Measurements from ENCODE around the gene PREP. TPM values are rescaled to one million over a fixed set of nuclear protein-coding genes. Genes with fewer than 3 reads are reported as not detected.
A peak's percentile ranks its signal among the peaks of the same experiment; 100 is the strongest.

Gene PREP
- total RNA-seq, 1 donor from 2014 or later, result 47.8 TPM

DNA sequence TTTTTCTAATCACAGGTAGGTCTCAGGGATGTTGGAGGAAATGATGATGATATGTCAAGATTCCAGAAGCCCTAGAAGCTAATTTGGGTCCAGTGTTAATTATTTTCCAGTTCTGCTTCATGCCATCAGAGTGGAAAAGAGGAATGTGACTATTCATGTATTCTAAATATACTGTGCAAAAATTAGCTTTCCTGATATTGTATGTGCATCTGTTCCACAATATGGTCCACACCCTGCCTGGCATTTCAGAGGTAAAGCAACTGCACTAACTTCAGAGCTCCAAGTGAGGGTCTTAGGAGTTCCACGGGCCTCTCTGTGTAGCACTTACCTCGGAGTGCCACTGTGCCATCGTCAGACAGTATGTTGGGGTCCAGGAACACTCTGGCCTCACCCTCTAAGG is 27.1 kb downstream of the PREP start:
- H3K36me3 Mint-ChIP-seq, result peaks cover 30% of the 10 kb centered on the region
- H3K4me3 Mint-ChIP-seq, result no peak overlapping the region
- TF ChIP-seq, protein P1, sequence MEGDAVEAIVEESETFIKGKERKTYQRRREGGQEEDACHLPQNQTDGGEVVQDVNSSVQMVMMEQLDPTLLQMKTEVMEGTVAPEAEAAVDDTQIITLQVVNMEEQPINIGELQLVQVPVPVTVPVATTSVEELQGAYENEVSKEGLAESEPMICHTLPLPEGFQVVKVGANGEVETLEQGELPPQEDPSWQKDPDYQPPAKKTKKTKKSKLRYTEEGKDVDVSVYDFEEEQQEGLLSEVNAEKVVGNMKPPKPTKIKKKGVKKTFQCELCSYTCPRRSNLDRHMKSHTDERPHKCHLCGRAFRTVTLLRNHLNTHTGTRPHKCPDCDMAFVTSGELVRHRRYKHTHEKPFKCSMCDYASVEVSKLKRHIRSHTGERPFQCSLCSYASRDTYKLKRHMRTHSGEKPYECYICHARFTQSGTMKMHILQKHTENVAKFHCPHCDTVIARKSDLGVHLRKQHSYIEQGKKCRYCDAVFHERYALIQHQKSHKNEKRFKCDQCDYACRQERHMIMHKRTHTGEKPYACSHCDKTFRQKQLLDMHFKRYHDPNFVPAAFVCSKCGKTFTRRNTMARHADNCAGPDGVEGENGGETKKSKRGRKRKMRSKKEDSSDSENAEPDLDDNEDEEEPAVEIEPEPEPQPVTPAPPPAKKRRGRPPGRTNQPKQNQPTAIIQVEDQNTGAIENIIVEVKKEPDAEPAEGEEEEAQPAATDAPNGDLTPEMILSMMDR (IDR thresholded peaks at IDR 0.05; ENCODE audit: unreplicated experiment), result no peak
- peaks cover 11% of the 10 kb centered on the region for H3K4me1 Mint-ChIP-seq
- no peaks in the 10 kb centered on the region for H3K9me3 Mint-ChIP-seq
- H3K27me3 Mint-ChIP-seq (ENCODE audit: low read depth), result no peaks in the 10 kb centered on the region
- no peak overlapping the region for H3K27ac Mint-ChIP-seq
- no peak for DNase-seq (ENCODE audit: low spot score in 2 of 2, unreplicated experiment in 2 of 2)

DNA sequence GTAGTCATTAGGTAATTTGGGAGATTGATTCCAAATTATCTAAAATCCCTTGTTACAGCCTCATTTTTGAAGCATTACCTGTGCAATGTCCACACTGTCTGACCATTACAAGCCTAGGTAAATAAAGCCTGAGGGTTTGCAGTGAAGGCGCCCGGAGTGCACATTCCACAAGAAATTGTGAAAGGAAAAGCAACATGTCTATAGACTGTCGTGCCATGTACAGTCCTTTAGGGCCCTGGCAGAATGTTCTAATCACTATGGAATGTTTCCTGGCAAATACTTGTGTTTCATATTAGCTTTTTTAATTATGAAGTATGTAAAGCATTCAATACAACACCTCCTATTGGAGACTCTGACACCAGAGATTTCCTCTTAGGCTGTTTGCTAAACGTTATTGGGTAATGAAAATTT is 28.9 kb downstream of the PREP start:
- no peaks in the 10 kb centered on the region for H3K27me3 Mint-ChIP-seq (ENCODE audit: low read depth)
- peaks cover 42% of the 10 kb centered on the region for H3K36me3 Mint-ChIP-seq
- TF ChIP-seq, protein P1 (IDR thresholded peaks at IDR 0.05; ENCODE audit: unreplicated experiment), result no peak
- H3K4me1 Mint-ChIP-seq, result peaks cover 11% of the 10 kb centered on the region
- no peak overlapping the region for H3K4me3 Mint-ChIP-seq
- DNase-seq (ENCODE audit: low spot score in 2 of 2, unreplicated experiment in 2 of 2), result no peak
- H3K9me3 Mint-ChIP-seq, result peaks cover 7% of the 10 kb centered on the region
- H3K27ac Mint-ChIP-seq, result peak overlapping the region; percentile 83

DNA sequence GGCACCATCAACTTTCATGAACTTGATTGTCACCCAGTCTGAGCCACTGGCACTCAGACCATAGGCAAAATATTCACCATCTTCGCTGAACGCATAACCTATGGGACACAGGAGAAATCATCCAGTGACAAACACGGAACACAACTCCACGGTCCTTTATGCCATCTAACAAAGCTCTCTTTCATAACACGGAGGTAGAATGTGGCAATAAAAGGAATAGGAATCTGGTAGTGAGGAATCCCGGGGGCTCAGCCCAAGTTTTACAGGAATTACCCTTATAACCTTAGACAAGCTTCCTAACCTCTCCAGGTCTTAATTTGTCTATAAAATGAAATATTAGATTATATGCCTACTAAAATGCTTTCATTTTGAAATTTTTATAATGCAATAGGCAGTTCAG is 29.4 kb downstream of the PREP start:
- Mint-ChIP-seq H3K27me3 (ENCODE audit: low read depth) (no peaks in the 10 kb centered on the region), H3K27ac (peak overlapping the region; percentile 83), H3K4me3 (no peak overlapping the region), H3K36me3 (peaks cover 47% of the 10 kb centered on the region), H3K4me1 (peaks cover 11% of the 10 kb centered on the region), H3K9me3 (peaks cover 11% of the 10 kb centered on the region)
- TF ChIP-seq, protein P1 (IDR thresholded peaks at IDR 0.05; ENCODE audit: unreplicated experiment), result no peak
- no peak for DNase-seq (ENCODE audit: low spot score in 2 of 2, unreplicated experiment in 2 of 2)

DNA sequence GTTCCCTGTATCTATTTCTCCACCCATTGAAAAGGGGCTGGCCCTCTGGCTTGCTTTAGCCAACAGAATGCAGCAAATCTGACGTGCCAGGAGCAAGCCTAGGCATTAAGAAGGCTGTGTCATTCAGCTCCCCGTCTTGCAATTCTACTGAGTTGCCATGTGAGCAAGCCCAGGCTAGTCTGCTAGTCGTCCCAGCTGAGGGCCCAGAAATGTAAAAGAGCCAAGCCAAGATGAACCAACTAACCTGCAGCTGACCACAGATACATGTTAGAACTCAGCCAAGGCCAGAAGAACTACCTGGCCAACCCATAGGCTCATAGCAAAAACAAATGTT is 30.1 kb downstream of the PREP start:
- no peaks in the 10 kb centered on the region for H3K27me3 Mint-ChIP-seq (ENCODE audit: low read depth)
- no peak for DNase-seq (ENCODE audit: low spot score in 2 of 2, unreplicated experiment in 2 of 2)
- H3K4me3 Mint-ChIP-seq, result no peak overlapping the region
- H3K36me3 Mint-ChIP-seq, result peaks cover 51% of the 10 kb centered on the region
- peaks cover 11% of the 10 kb centered on the region for H3K9me3 Mint-ChIP-seq
- peaks cover 11% of the 10 kb centered on the region for H3K4me1 Mint-ChIP-seq
- H3K27ac Mint-ChIP-seq, result peak overlapping the region; percentile 5
- TF ChIP-seq, protein P1 (IDR thresholded peaks at IDR 0.05; ENCODE audit: unreplicated experiment), result no peak

DNA sequence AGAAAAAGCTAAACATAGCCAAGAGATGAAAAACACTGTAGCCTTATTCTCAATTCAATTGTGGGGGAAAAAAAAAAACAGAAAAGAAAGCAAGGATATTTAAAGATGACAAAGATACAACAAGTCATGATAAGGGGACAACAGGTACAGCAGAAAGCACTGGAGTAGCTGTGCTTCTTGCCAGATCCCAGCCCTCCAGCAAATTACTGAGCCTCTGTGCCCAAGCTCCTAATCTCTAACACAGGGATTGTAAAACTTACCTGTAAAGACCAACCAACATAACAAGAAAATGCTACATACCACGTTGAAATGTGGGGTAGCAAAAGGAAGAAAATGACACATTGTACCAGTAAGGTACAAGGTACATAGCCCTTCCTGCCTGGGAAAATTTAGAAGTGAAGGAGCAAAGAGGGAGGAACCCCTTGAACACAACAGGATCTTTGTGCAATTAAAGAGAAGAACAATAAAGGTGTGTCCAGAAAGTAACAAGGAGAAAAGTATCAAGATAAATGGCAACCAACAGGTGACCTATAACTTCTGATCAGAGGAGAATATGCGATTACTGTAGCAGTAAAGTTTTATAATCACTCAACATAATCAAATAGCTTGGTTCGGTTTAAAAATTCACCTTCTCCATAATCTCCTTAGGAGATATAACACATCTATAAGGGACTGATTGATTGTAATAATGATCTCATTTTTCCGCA is 30.6 kb downstream of the PREP start:
- no peaks in the 10 kb centered on the region for H3K27me3 Mint-ChIP-seq (ENCODE audit: low read depth)
- DNase-seq (ENCODE audit: low spot score in 2 of 2, unreplicated experiment in 2 of 2), result no peak
- H3K9me3 Mint-ChIP-seq, result peaks cover 11% of the 10 kb centered on the region
- peak overlapping the region; percentile 36 for H3K27ac Mint-ChIP-seq
- H3K4me1 Mint-ChIP-seq, result peaks cover 11% of the 10 kb centered on the region
- no peak overlapping the region for H3K4me3 Mint-ChIP-seq
- peaks cover 50% of the 10 kb centered on the region for H3K36me3 Mint-ChIP-seq
- TF ChIP-seq, protein P1 (IDR thresholded peaks at IDR 0.05; ENCODE audit: unreplicated experiment), result no peak
